HFFc6 (cell line): ENCODE results near the gene ZNF865. TPM values are rescaled to one million over a fixed set of nuclear protein-coding genes. Genes with fewer than 3 reads are reported as not detected.

ENCODE experiments used
- DNase-seq: peaks from one replicate; pipeline ENCODE4 v3.0.0-alpha.2; 2018
- H3K27ac Mint-ChIP-seq: 2 replicates; pipeline ENCODE4 v1.8.0; 2020; ENCODE audit warnings: mild to moderate bottlenecking, mixed read lengths
- H3K27me3 Mint-ChIP-seq: 2 replicates; pipeline ENCODE4 v1.8.0; 2021; ENCODE audit warnings: mild to moderate bottlenecking, moderate library complexity, mixed read lengths; ENCODE audit not compliant: insufficient read depth
- H3K36me3 Mint-ChIP-seq: 2 replicates; pipeline ENCODE4 v1.8.0; 2021; ENCODE audit warnings: low read depth, mixed read lengths
- H3K4me1 Mint-ChIP-seq: 2 replicates; pipeline ENCODE4 v1.8.0; 2020; ENCODE audit warnings: low read depth, mixed read lengths
- H3K4me3 Mint-ChIP-seq: 2 replicates; pipeline ENCODE4 v1.8.0; 2020; ENCODE audit warnings: mild to moderate bottlenecking, moderate library complexity, mixed read lengths
- H3K9me3 Mint-ChIP-seq: 2 replicates; pipeline ENCODE4 v1.8.0; 2020; ENCODE audit warnings: mild to moderate bottlenecking, mixed read lengths
- total RNA-seq, 6 experiments: library from RNA; stranded (reverse); fragmentation: NEBNext Ultra II Directional; extraction: Animal tissue kit (Norgen Biotek cat#: 25700); gene quantifications; 2 replicates in 1 of 6; 3 replicates in 5 of 6; pipeline ENCODE4 v1.2.3, GENCODE V29; 2021
- TF ChIP-seq, protein P1 (sequence below): fragments of 200-600 bp; sonication (generic); IDR thresholded peaks from 2 replicates; pipeline ENCODE4 v1.5.0; 2021; ENCODE audit warnings: antibody characterized with exemption, mild to moderate bottlenecking

ZNF865 gene
- total RNA-seq, 6 experiments from 2014 or later = 13.3 to 14.1 (median 13.8) TPM

DNA sequence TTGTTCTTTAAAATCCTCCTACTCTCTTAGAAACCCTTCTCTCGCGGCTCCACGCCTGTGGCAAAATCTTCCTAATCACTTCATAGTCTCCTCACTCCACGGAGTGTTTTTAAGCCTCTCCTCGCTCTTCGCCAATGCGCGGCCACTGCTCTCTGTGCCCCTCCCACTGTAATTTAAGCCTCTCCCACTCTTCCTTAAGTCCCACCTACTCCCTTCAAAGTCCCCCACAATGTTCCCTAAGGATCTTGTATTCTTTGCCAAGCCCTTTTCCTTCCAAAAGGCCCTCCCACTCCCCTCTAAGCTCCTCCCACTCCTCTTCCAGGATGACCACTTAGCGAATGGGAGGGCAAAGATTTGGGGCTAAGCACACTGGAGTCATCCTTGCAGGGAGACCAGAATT, 7.4 kb upstream of the ZNF865 start:
- TF ChIP-seq, protein P1, sequence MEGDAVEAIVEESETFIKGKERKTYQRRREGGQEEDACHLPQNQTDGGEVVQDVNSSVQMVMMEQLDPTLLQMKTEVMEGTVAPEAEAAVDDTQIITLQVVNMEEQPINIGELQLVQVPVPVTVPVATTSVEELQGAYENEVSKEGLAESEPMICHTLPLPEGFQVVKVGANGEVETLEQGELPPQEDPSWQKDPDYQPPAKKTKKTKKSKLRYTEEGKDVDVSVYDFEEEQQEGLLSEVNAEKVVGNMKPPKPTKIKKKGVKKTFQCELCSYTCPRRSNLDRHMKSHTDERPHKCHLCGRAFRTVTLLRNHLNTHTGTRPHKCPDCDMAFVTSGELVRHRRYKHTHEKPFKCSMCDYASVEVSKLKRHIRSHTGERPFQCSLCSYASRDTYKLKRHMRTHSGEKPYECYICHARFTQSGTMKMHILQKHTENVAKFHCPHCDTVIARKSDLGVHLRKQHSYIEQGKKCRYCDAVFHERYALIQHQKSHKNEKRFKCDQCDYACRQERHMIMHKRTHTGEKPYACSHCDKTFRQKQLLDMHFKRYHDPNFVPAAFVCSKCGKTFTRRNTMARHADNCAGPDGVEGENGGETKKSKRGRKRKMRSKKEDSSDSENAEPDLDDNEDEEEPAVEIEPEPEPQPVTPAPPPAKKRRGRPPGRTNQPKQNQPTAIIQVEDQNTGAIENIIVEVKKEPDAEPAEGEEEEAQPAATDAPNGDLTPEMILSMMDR = no peak
- H3K27me3 Mint-ChIP-seq = no peaks in the 10 kb centered on the region; the same call in none of the 2 replicates
- H3K36me3 Mint-ChIP-seq = peaks cover 45% of the 10 kb centered on the region
- H3K9me3 Mint-ChIP-seq = no peaks in the 10 kb centered on the region
- H3K4me1 Mint-ChIP-seq = peaks cover 19% of the 10 kb centered on the region
- no peak overlapping the region for H3K4me3 Mint-ChIP-seq
- no peak for DNase-seq
- no peak overlapping the region for H3K27ac Mint-ChIP-seq

DNA sequence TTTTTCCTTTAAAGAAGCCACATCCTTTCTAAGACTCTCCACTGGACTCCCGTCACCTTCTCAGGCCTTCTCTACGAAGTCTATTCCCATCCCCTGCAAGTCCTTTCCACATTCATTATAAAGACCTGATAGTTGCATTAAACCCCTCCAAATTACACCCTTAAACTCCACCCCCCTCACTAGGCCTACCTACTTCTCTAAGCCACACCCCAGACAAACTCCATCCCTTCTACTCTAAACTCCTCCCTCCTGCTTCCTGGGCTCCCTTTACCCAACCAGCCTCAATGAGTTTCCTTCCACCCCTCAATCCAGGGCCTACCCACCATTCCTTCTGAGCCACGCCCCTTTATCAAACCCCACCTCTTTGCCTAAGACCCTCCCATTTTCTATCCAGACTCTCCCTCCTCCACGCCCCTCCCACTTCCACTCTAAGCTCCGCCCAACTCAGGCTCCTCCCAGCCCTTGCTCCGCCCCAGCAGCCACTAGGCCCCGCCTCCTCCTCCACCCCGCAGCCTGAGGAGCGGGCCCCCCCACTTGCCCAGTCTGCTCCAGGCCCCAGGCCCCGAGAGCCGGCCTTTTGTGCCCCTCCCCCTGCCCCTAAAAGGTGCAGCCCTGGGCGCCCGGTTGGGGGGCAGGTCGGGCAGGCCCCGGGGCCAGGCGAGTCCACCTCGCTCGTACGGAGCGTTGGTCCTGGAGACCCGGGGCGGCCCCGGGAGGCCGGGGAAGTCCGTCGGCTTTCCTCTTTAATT, 6.6 kb upstream of the ZNF865 start:
- peak; percentile 92 for DNase-seq
- peaks cover 19% of the 10 kb centered on the region for H3K4me1 Mint-ChIP-seq
- peaks cover 46% of the 10 kb centered on the region for H3K36me3 Mint-ChIP-seq
- peaks cover 1% of the 10 kb centered on the region for H3K27me3 Mint-ChIP-seq
- TF ChIP-seq, protein P1 = no peak
- H3K27ac Mint-ChIP-seq = peak overlapping the region; percentile 99
- H3K9me3 Mint-ChIP-seq = no peaks in the 10 kb centered on the region
- peak overlapping the region; percentile 98 for H3K4me3 Mint-ChIP-seq

DNA sequence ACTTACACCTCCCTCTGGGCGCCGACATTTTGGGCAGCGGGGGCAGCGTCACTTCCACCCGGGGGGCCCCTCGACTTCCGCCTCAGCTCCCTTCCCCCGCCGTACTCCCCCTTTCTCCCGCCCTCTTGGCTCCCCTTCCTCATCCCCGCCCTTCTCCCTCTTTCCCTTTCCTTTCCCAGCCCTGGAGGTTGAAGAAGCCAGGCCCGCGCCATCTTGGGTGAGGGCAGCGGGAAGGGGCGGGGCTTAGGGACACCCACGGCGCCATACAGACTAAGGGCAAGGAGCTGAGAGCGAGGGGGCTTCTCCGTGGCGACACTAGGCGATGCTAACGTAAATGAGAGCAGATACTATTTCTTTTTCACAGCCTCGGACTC, 6.0 kb upstream of the ZNF865 start, which contains the start of gene FIZ1:
TSS of gene FIZ1 (minus strand) at position 50 of the 374 bp plus-strand sequence. CDS start 1,652 bp downstream, outside the sequence.
- Mint-ChIP-seq H3K4me1 (peaks cover 21% of the 10 kb centered on the region), H3K36me3 (peaks cover 45% of the 10 kb centered on the region), H3K27me3 (peaks cover 1% of the 10 kb centered on the region), H3K9me3 (no peaks in the 10 kb centered on the region), H3K4me3 (peak within 1 kb of the TSS; percentile 98), H3K27ac (peak within 1 kb of the TSS; percentile 99)
- TF ChIP-seq, protein P1 = no peak
- peak; percentile 96 for DNase-seq

DNA sequence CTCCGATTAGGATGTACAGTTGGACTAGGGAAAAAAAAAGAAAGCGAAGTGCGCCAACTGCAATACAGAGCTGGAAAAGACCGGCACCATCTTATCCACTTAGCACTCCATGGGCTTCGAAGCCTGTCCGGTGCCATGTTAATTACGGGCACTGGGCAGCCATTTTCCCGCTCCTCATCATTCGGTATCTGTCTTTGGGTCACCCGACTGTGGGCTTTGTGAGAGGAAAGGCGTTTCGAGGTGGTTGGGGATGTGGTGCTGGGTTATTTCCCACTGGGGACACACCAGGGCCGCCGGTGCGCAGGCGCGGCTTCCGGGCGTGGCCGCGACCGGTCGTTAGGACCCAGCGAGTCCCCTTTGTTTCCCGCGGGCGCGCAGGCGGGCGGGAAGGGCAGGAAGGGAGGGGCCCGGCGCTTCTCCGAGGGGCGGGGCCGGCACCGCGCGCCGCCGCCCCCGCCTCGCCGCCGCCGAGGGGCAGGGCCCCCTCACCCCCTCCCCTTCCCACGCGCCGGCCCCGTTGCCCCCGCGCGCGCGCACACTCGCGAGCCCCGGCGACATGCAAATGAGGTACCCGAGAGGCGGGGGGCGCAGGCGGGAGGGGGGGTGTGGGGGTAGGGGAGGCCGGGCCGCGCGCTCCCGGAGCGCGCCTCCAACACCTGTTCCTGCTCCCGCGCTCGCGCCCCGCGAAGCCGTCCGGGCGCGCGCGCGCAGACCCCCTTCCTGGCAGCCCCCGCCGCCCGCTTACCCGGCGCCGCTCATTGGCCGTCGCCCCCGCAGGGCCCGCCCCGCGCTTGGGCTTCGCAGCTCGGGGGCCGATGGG, 5.4 kb upstream of the ZNF865 start, which contains the start of gene ZNF524:
TSS of gene ZNF524 (plus strand) at position 447 of the 820 bp plus-strand sequence. CDS start 1,825 bp downstream, outside the sequence.
- Mint-ChIP-seq H3K27me3 (peaks cover 1% of the 10 kb centered on the region), H3K27ac (peak within 1 kb of the TSS; percentile 99), H3K9me3 (no peaks in the 10 kb centered on the region), H3K4me3 (peak within 1 kb of the TSS; percentile 98), H3K4me1 (peaks cover 26% of the 10 kb centered on the region), H3K36me3 (peaks cover 40% of the 10 kb centered on the region)
- DNase-seq = peak; percentile 74
- TF ChIP-seq, protein P1 = no peak

DNA sequence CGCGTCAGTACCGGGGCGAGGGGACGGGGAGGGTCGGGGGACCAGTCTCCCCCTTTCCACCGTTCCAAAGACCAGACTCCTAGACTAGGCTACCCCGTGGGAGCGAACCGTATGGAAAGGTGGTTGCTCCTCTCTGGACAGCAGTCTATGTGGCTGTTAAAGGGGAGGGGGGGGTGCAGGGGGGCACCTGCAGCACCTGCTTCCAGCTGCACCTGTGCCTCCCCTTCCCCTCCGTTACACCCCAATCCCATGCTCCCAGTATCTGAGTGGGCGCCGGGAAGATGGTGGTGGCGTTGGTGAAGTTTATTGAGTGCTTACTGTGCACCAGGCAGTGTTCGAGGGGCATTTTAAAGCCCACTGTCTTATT, 4.8 kb upstream of the ZNF865 start:
- peak overlapping the region; percentile 76 for H3K27ac Mint-ChIP-seq
- peaks cover 34% of the 10 kb centered on the region for H3K36me3 Mint-ChIP-seq
- peaks cover 1% of the 10 kb centered on the region for H3K27me3 Mint-ChIP-seq
- TF ChIP-seq, protein P1 = no peak
- H3K4me3 Mint-ChIP-seq = peak overlapping the region; percentile 84
- no peaks in the 10 kb centered on the region for H3K9me3 Mint-ChIP-seq
- no peak for DNase-seq
- H3K4me1 Mint-ChIP-seq = peaks cover 26% of the 10 kb centered on the region
